Duodenal mucosa (tissue), 2 donors: ENCODE data around the gene IFNB1.
A peak's percentile ranks its signal among the peaks of the same experiment; 100 is the strongest.

Experiments
- H3K27ac ChIP-seq: one replicate; pipeline ENCODE4 v1.7.0; 2013; ENCODE audit warnings: low read depth, low read length
- H3K27me3 ChIP-seq, 2 donors: one replicate each; pipeline ENCODE4 v1.7.0; 2013; ENCODE audit warnings: low read length in 2 of 2, control low read depth in 1 of 2; ENCODE audit not compliant: insufficient read depth in 2 of 2, control insufficient read depth in 1 of 2
- H3K36me3 ChIP-seq, 2 donors: one replicate each; pipeline ENCODE4 v1.7.0; 2013; ENCODE audit warnings: low read length in 2 of 2, control low read depth in 1 of 2; ENCODE audit not compliant: insufficient read depth in 2 of 2, control insufficient read depth in 1 of 2
- H3K4me1 ChIP-seq, 2 donors: one replicate each; pipeline ENCODE4 v1.7.0; 2013; ENCODE audit warnings: low read length in 2 of 2, control low read depth in 1 of 2; ENCODE audit not compliant: insufficient read depth in 2 of 2, control insufficient read depth in 1 of 2
- H3K4me3 ChIP-seq, 2 donors: one replicate each; pipeline ENCODE4 v1.7.0; 2013; ENCODE audit warnings: low read length in 2 of 2, low read depth in 1 of 2
- H3K9ac ChIP-seq, 2 donors: one replicate each; pipeline ENCODE4 v1.7.0; 2013; ENCODE audit warnings: low read length in 2 of 2, low read depth in 1 of 2
- H3K9me3 ChIP-seq, 2 donors: one replicate each; pipeline ENCODE4 v1.7.0; 2013; ENCODE audit warnings: low read length in 2 of 2, control low read depth in 1 of 2; ENCODE audit not compliant: control insufficient read depth in 1 of 2

IFNB1 gene

GRCh38 chr9:21031808-21032183 is 45.9 kb downstream of the IFNB1 start:
- no peak overlapping the region for H3K27ac ChIP-seq
- no peaks in the 10 kb centered on the region for H3K36me3 ChIP-seq
- H3K9me3 ChIP-seq, result no peaks in the 10 kb centered on the region
- peak overlapping the region; percentile 70 to 76 for H3K4me3 ChIP-seq
- H3K4me1 ChIP-seq, result peaks cover 0 to 3% of the 10 kb centered on the region in 2 donors
- H3K27me3 ChIP-seq, result no peaks in the 10 kb centered on the region
- H3K9ac ChIP-seq, result peak overlapping the region; percentile 25 to 49

DNA sequence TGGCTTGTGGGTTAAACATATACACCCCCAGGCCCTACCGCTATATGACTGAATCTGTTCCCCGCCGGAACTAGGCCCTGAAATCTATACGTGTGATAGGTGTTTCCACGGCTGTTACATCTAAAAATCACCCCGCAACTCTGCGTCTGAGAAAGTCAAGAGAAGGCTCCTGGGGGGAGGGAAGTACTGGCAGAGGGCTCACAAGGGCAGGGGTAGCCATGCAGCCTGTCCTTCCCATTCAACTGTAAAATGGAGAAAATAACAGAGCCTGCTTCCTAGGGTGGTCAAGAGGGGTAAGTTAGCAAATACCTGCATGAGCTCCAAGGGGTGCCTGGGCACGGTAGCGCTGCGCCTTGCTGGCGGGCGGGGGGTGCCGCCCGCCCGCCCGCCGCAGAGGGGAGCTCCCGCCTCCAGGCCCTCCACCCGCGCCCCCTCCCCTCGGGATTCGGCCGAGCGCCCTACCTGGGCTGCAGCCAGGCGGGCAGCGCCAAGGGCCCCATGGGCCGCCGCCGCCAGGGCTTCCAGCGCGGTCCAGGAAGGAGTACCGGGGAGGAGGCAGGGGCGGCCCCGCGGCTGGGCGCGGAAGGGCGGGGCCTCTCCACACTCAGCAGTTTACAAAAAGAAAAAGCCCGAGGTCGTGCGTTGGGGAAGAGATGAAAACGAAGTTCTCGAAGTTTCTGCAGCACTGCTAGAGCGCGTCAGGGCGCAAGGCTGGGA is 46.5 kb downstream of the IFNB1 start, which contains the start of gene HACD4:
Gene HACD4 (minus strand): TSS at position 550 of the 717 bp plus-strand sequence. CDS start 50 bp downstream, at position 500.
- Histone ChIP-seq H3K9ac (peak within 1 kb of the TSS; percentile 49 to 57), H3K4me3 (peak within 1 kb of the TSS; percentile 70 to 76), H3K9me3 (no peaks in the 10 kb centered on the region), H3K27ac (peak within 1 kb of the TSS; percentile 44), H3K36me3 (no peaks in the 10 kb centered on the region), H3K4me1 (peaks cover 0 to 3% of the 10 kb centered on the region in 2 donors), H3K27me3 (no peaks in the 10 kb centered on the region)

GRCh38 chr9:21030389-21031035 is 47.2 kb downstream of the IFNB1 start:
- Histone ChIP-seq H3K4me3 (peak overlapping the region; percentile 70 to 76), H3K9ac (peak overlapping the region; percentile 49 to 57), H3K36me3 (no peaks in the 10 kb centered on the region), H3K4me1 (peaks cover 0 to 3% of the 10 kb centered on the region in 2 donors), H3K9me3 (no peaks in the 10 kb centered on the region), H3K27me3 (no peaks in the 10 kb centered on the region), H3K27ac (peak overlapping the region; percentile 44)

DNA sequence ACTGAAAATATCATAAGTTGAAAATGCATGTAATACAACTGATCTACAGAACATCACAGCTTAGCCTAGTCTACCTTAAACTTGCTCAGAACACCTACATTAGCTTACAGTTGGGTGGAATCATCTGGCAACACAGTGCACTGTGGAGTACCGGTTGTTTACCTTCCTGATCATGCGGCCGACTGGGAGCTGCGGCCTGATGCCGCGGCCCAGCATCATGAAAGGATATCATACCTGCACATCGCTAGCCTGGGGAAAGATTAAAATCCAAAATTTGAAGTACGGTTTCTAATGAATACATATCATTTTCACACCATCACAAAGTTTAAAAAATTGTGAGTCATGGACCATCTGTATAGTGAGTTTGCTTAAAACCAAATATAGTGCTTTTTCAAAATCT is 48.1 kb downstream of the IFNB1 start:
- no peak overlapping the region for H3K4me3 ChIP-seq
- no peaks in the 10 kb centered on the region for H3K36me3 ChIP-seq
- H3K9me3 ChIP-seq, result no peaks in the 10 kb centered on the region
- no peak overlapping the region for H3K9ac ChIP-seq
- H3K4me1 ChIP-seq, result peaks cover 0 to 3% of the 10 kb centered on the region in 2 donors
- no peaks in the 10 kb centered on the region for H3K27me3 ChIP-seq
- no peak overlapping the region for H3K27ac ChIP-seq

DNA sequence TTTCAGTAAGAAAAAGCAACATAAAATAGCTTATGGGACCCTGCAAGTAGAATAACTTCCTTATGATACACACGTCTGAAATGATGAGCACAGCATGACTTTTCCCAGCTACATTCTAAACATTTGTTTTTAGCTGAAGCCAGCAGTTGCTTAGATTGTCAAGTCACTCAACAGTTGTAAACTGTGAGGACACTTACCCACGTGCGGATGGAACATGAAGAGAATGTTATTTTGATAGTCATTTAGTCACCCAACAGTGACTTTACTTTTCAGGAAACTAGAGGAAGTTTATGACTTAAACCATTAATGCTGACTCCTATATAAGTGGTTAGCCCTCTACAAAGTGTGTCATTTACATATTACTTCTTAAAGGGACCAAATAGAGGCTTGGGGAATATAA is 49.3 kb downstream of the IFNB1 start:
- Histone ChIP-seq H3K4me1 (peaks cover 0 to 3% of the 10 kb centered on the region in 2 donors), H3K9ac (no peak overlapping the region), H3K9me3 (no peaks in the 10 kb centered on the region), H3K36me3 (no peaks in the 10 kb centered on the region), H3K27me3 (no peaks in the 10 kb centered on the region), H3K4me3 (no peak overlapping the region), H3K27ac (no peak overlapping the region)

GRCh38 chr9:21027295-21027694 is 50.4 kb downstream of the IFNB1 start:
- no peaks in the 10 kb centered on the region for H3K9me3 ChIP-seq
- H3K4me3 ChIP-seq, result no peak overlapping the region
- H3K27ac ChIP-seq, result no peak overlapping the region
- no peak overlapping the region for H3K9ac ChIP-seq
- peaks cover 0 to 3% of the 10 kb centered on the region in 2 donors for H3K4me1 ChIP-seq
- H3K36me3 ChIP-seq, result no peaks in the 10 kb centered on the region
- H3K27me3 ChIP-seq, result no peaks in the 10 kb centered on the region
